ENCODE data around the gene MEGF8. TPM values are rescaled to one million over a fixed set of nuclear protein-coding genes. Genes with fewer than 3 reads are reported as not detected.

MEGF8 gene
- total and polyA plus RNA-seq, 9 of the 15 experiments (the other 6 are each of a cell fraction or from before 2014, with no cell fraction given): 0.28 to 13.1 (median 3.0) TPM

- TF ChIP-seq ZNF354B (CRISPR knock-in tag; IDR thresholded peaks at IDR 0.05) (no peak), CREB3 (tag; conservative IDR thresholded peaks at IDR 0.05; ENCODE audit: low read depth) (no peak), ZBTB26 (CRISPR knock-in tag; IDR thresholded peaks at IDR 0.05) (no peak), ATF6 (CRISPR knock-in tag; IDR thresholded peaks at IDR 0.05) (no peak), ARID1B (IDR thresholded peaks at IDR 0.05) (no peak), ZNF699 (CRISPR knock-in tag; IDR thresholded peaks at IDR 0.05; ENCODE audit: insufficient replicate concordance) (no peak), COPS2 (conservative IDR thresholded peaks at IDR 0.05) (no peak), ZBTB43 (CRISPR knock-in tag; IDR thresholded peaks at IDR 0.05) (no peak), ZNF583 (CRISPR knock-in tag; IDR thresholded peaks at IDR 0.05) (no peak), HLTF (IDR thresholded peaks at IDR 0.05) (no peak), TRIM25 (IDR thresholded peaks at IDR 0.05; ENCODE audit: borderline replicate concordance) (no peak), MAFF (IDR thresholded peaks at IDR 0.05; ENCODE audit: low read length) (no peak), ZNF830 (CRISPR knock-in tag; IDR thresholded peaks at IDR 0.05) (no peak), XRCC3 (IDR thresholded peaks at IDR 0.05) (no peak), TBP (optimal IDR thresholded peaks at IDR 0.05; ENCODE audit: low read depth, low read length) (no peak), RBM34 (IDR thresholded peaks at IDR 0.05; ENCODE audit: borderline replicate concordance, insufficient read depth, low read length) (no peak), KLF1 (tag; IDR thresholded peaks at IDR 0.05) (no peak), POLR2B (IDR thresholded peaks at IDR 0.05; ENCODE audit: low read depth, partially characterized antibody) (no peak), SIX5 (IDR thresholded peaks at IDR 0.05; ENCODE audit: borderline replicate concordance in 1 of 2, insufficient read depth in 1 of 2, low read depth in 1 of 2, low read length in 2 of 2) (no peak), MCM7 (IDR thresholded peaks at IDR 0.05) (no peak), ZNF324 (CRISPR knock-in tag; IDR thresholded peaks at IDR 0.05) (no peak), RHOXF2B (CRISPR knock-in tag; conservative IDR thresholded peaks at IDR 0.05) (no peak), SLC30A9 (CRISPR knock-in tag; IDR thresholded peaks at IDR 0.05) (no peak)
Measured at GRCh38 chr19:42313096-42313839, 12.2 kb upstream of the MEGF8 start, which contains the start of gene TMEM145 (continued).

Data from K562 (cell line).